ENCODE measurements around the gene RHOXF2.

DNA sequence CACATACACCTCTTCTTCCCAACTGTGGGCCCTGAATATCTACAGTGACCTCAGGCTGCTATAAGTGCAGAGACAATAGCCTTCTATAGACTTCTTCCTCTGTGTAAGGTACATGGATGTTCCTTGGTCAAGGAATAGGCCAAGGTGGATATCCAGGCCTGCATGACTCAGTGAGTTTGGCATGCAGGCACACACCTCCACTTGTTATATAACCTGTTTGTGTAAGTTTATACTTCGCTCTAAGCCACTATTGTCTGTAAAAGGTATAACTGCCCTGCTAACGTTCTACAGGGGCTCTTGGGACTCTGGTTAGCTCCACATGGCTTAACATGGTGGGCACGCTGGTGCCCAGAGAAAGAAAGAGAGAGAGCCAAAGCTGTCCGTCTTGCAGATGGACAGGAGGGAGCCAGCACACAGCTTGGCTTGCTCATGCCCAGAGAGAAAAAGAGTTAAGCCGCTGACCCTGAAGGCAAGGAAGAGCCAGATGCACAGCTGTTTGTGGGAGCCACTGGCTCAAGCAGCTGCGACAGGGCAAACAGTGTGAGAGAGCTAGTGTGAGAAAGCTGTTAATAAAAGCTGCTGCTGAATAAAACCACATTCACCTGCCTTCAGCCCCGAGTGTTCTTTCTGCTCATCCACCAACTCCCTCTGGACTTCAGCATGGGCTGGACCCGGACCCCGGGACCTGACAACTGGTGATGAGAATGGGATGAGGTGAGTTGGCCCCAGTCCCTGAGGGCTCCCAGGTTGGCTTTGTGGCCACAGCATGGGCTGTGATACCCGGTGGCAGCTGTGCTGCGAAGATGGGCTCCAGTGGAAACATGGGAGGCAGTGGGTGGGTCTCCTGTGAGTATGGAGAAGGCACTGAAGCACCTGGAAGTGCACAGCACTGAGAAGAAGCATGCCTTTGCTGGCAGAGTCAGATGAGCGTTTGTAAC is 47.7 kb downstream of the RHOXF2 start:
- TF ChIP-seq, protein P1, sequence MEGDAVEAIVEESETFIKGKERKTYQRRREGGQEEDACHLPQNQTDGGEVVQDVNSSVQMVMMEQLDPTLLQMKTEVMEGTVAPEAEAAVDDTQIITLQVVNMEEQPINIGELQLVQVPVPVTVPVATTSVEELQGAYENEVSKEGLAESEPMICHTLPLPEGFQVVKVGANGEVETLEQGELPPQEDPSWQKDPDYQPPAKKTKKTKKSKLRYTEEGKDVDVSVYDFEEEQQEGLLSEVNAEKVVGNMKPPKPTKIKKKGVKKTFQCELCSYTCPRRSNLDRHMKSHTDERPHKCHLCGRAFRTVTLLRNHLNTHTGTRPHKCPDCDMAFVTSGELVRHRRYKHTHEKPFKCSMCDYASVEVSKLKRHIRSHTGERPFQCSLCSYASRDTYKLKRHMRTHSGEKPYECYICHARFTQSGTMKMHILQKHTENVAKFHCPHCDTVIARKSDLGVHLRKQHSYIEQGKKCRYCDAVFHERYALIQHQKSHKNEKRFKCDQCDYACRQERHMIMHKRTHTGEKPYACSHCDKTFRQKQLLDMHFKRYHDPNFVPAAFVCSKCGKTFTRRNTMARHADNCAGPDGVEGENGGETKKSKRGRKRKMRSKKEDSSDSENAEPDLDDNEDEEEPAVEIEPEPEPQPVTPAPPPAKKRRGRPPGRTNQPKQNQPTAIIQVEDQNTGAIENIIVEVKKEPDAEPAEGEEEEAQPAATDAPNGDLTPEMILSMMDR (IDR thresholded peaks at IDR 0.05), result no peak
- no peak for TF ChIP-seq EZH2phosphoT487 (IDR thresholded peaks at IDR 0.05)
- TF ChIP-seq EZH2 (IDR thresholded peaks at IDR 0.05), result no peak
